ENCODE measurements around the gene TAP2. TPM values are rescaled to one million over a fixed set of nuclear protein-coding genes. Genes with fewer than 3 reads are reported as not detected.

The TAP2 gene
- polyA plus RNA-seq, 1 of the 3 experiments (the other 2 are of a cell fraction) = 19.9 TPM

GRCh38 chr6:32792901-32793435 is 45.6 kb downstream of the TAP2 start:
- no peaks in the 10 kb centered on the region for H3K79me2 ChIP-seq (ENCODE audit: insufficient read depth)
- no peaks in the 10 kb centered on the region for H3K36me3 ChIP-seq (replicated peaks in 1 of 2; ENCODE audit: control insufficient read depth in 1 of 2, insufficient read depth in 2 of 2, low read length in 1 of 2)
- H3K4me2 ChIP-seq = no peak overlapping the region
- no peak overlapping the region for H2AFZ ChIP-seq (ENCODE audit: low read depth)
- H3K9me3 ChIP-seq = no peaks in the 10 kb centered on the region
- no peaks in the 10 kb centered on the region for H4K20me1 ChIP-seq (ENCODE audit: insufficient read depth)
- TF ChIP-seq SIN3A (IDR thresholded peaks at IDR 0.05; ENCODE audit: borderline replicate concordance, low read depth, low read length) (no peak), TCF12 (IDR thresholded peaks at IDR 0.05) (no peak), GABPA (IDR thresholded peaks at IDR 0.05; ENCODE audit: low read depth) (no peak), RFX5 (IDR thresholded peaks at IDR 0.05; ENCODE audit: low read length) (no peak), FOXM1 (IDR thresholded peaks at IDR 0.05; ENCODE audit: low read depth) (no peak), TEAD4 (IDR thresholded peaks at IDR 0.05; ENCODE audit: borderline replicate concordance, insufficient read depth) (no peak), EZH2phosphoT487 (IDR thresholded peaks at IDR 0.05; ENCODE audit: borderline replicate concordance, low read depth) (no peak), RCOR1 (IDR thresholded peaks at IDR 0.05; ENCODE audit: low read length) (no peak), MXI1 (IDR thresholded peaks at IDR 0.05; ENCODE audit: low read depth, low read length) (no peak), SMC3 (IDR thresholded peaks at IDR 0.05; ENCODE audit: low read depth, low read length) (no peak), NRF1 (IDR thresholded peaks at IDR 0.05; ENCODE audit: low read depth, low read length) (no peak), USF1 (IDR thresholded peaks at IDR 0.05; ENCODE audit: borderline replicate concordance, low read depth) (no peak), ELF1 (IDR thresholded peaks at IDR 0.05) (no peak), NFIC (IDR thresholded peaks at IDR 0.05; ENCODE audit: borderline replicate concordance) (no peak), FOXJ3 (CRISPR knock-in tag; IDR thresholded peaks at IDR 0.05) (no peak), MEF2A (IDR thresholded peaks at IDR 0.05; ENCODE audit: borderline replicate concordance, low read depth) (no peak), JUND (IDR thresholded peaks at IDR 0.05) (no peak)
- TF ChIP-seq, protein P1, sequence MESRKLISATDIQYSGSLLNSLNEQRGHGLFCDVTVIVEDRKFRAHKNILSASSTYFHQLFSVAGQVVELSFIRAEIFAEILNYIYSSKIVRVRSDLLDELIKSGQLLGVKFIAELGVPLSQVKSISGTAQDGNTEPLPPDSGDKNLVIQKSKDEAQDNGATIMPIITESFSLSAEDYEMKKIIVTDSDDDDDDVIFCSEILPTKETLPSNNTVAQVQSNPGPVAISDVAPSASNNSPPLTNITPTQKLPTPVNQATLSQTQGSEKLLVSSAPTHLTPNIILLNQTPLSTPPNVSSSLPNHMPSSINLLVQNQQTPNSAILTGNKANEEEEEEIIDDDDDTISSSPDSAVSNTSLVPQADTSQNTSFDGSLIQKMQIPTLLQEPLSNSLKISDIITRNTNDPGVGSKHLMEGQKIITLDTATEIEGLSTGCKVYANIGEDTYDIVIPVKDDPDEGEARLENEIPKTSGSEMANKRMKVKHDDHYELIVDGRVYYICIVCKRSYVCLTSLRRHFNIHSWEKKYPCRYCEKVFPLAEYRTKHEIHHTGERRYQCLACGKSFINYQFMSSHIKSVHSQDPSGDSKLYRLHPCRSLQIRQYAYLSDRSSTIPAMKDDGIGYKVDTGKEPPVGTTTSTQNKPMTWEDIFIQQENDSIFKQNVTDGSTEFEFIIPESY (IDR thresholded peaks at IDR 0.05; ENCODE audit: borderline replicate concordance, low read depth) = no peak
- no peaks in the 10 kb centered on the region for H3F3A ChIP-seq (replicated peaks; ENCODE audit: insufficient read depth)
- H3K4me1 ChIP-seq (ENCODE audit: control insufficient read depth in 1 of 2, insufficient read depth in 2 of 2, low read depth in 1 of 2, low read length in 1 of 2) = no peaks in the 10 kb centered on the region; a peak in 1 of 4 replicates
- ChIA-PET CTCF (interaction anchor here (0.8 to 2.6 kb wide), 3 partner anchors 9 to 379 kb away, joined by 3 to 10 read pairs (median 3); no protein-coding TSS in a partner anchor), POLR2A (no interaction called here)
- 2% methylated on average over 3 of the region's 3 CpGs for WGBS (ENCODE audit: low lambda C conversion rate)
- H3K27me3 ChIP-seq (ENCODE audit: insufficient read depth) = peaks cover 56% of the 10 kb centered on the region; the same call in 1 of the 2 replicates
- DNase-seq = no peak
- no peak overlapping the region for H3K9ac ChIP-seq
- H3K4me3 ChIP-seq (ENCODE audit: low read depth in 2 of 2, low read length in 1 of 2) = no peak overlapping the region
- no peaks in the 10 kb centered on the region for H3K9me2 ChIP-seq
- no peak overlapping the region for H3K27ac ChIP-seq (ENCODE audit: low read depth in 2 of 2, low read length in 1 of 2)

GRCh38 chr6:32790306-32790705 is 48.2 kb downstream of the TAP2 start:
- CTCF ChIA-PET = no interaction called here
- Histone ChIP-seq H3K36me3 (replicated peaks in 1 of 2; ENCODE audit: control insufficient read depth in 1 of 2, insufficient read depth in 2 of 2, low read length in 1 of 2) (no peaks in the 10 kb centered on the region), H3K79me2 (ENCODE audit: insufficient read depth) (no peaks in the 10 kb centered on the region), H3F3A (replicated peaks; ENCODE audit: insufficient read depth) (no peaks in the 10 kb centered on the region), H3K27me3 (ENCODE audit: insufficient read depth) (peaks cover 50% of the 10 kb centered on the region; the same call in 1 of the 2 replicates), H4K20me1 (ENCODE audit: insufficient read depth) (no peaks in the 10 kb centered on the region), H3K9ac (no peak overlapping the region), H2AFZ (ENCODE audit: low read depth) (no peak overlapping the region), H3K9me2 (no peaks in the 10 kb centered on the region), H3K4me3 (ENCODE audit: low read depth in 2 of 2, low read length in 1 of 2) (no peak overlapping the region), H3K4me2 (no peak overlapping the region), H3K9me3 (no peaks in the 10 kb centered on the region), H3K4me1 (ENCODE audit: control insufficient read depth in 1 of 2, insufficient read depth in 2 of 2, low read depth in 1 of 2, low read length in 1 of 2) (no peaks in the 10 kb centered on the region), H3K27ac (ENCODE audit: low read depth in 2 of 2, low read length in 1 of 2) (no peak overlapping the region)
- WGBS (ENCODE audit: low lambda C conversion rate) = 0% methylated on average over 2 of the region's 2 CpGs
- POLR2A ChIA-PET = no interaction called here
- TF ChIP-seq USF1 (IDR thresholded peaks at IDR 0.05; ENCODE audit: borderline replicate concordance, low read depth) (no peak), USF2 (IDR thresholded peaks at IDR 0.05; ENCODE audit: borderline replicate concordance, low read depth, low read length) (no peak), IRF3 (IDR thresholded peaks at IDR 0.05; ENCODE audit: low read depth, low read length) (no peak), ELF1 (IDR thresholded peaks at IDR 0.05) (no peak), EZH2phosphoT487 (IDR thresholded peaks at IDR 0.05; ENCODE audit: borderline replicate concordance, low read depth) (no peak), MAX (IDR thresholded peaks at IDR 0.05; ENCODE audit: low read depth) (no peak), MXI1 (IDR thresholded peaks at IDR 0.05; ENCODE audit: low read depth, low read length) (no peak), SIN3A (IDR thresholded peaks at IDR 0.05; ENCODE audit: borderline replicate concordance, low read depth, low read length) (no peak)
- no peak for DNase-seq
